GM23338 (cell line): ENCODE measurements around the gene HYAL2.

Source experiments
- CREB1 ChIP-seq: fragments of 250-450 bp; sonication (Bioruptor Pico); IDR thresholded peaks from 2 replicates; pipeline ENCODE4 v1.5.0; 2020; ENCODE audit warnings: low read depth, mild to moderate bottlenecking, moderate library complexity
- ETS1 ChIP-seq: IDR thresholded peaks from 2 replicates; pipeline ENCODE4 v1.6.1; 2016; ENCODE audit warnings: antibody characterized with exemption
- EZH2 ChIP-seq: fragments of 200-600 bp; sonication (generic); IDR thresholded peaks from one replicate; pipeline ENCODE4 v1.8.0; 2017; ENCODE audit warnings: antibody characterized with exemption, mild to moderate bottlenecking, low read depth; ENCODE audit not compliant: unreplicated experiment
- EZH2phosphoT487 ChIP-seq: fragments of 200-600 bp; sonication (generic); IDR thresholded peaks from one replicate; pipeline ENCODE4 v1.8.1; 2018; ENCODE audit warnings: antibody characterized with exemption; ENCODE audit not compliant: unreplicated experiment
- JUNB ChIP-seq: IDR thresholded peaks from one replicate; pipeline ENCODE4 v1.6.1; 2016; ENCODE audit warnings: antibody characterized with exemption; ENCODE audit not compliant: unreplicated experiment
- NANOG ChIP-seq: IDR thresholded peaks from 2 replicates; pipeline ENCODE4 v1.6.1; 2016; ENCODE audit warnings: antibody characterized with exemption, borderline replicate concordance
- POLR2AphosphoS5 ChIP-seq: IDR thresholded peaks from 2 replicates; pipeline ENCODE4 v1.6.1; 2016; ENCODE audit warnings: antibody characterized with exemption, low read depth
- REST ChIP-seq: IDR thresholded peaks from one replicate; pipeline ENCODE4 v1.6.1; 2018; ENCODE audit warnings: antibody characterized with exemption; ENCODE audit not compliant: unreplicated experiment
- ZNF114 ChIP-seq: fragments of 250-450 bp; sonication (Bioruptor Pico); IDR thresholded peaks from 2 replicates; pipeline ENCODE4 v1.5.0; 2020; ENCODE audit warnings: mild to moderate bottlenecking, moderate library complexity
- ZNF331 ChIP-seq: fragments of 250-450 bp; sonication (Bioruptor Pico); IDR thresholded peaks from 2 replicates; pipeline ENCODE4 v1.5.0; 2020; ENCODE audit warnings: low read depth, mild to moderate bottlenecking, moderate library complexity
- TF ChIP-seq, protein P1 (sequence below), 2 experiments: fragments of 200-600 bp in 1 of 2; sonication (generic) in 1 of 2; conservative IDR thresholded peaks; 2 replicates each; pipeline versions ENCODE4 v1.5.1 to v1.6.1; 2016 to 2017; ENCODE audit warnings: antibody characterized with exemption in 2 of 2, low read depth in 2 of 2, mild to moderate bottlenecking in 2 of 2, moderate library complexity in 1 of 2
- TF ChIP-seq, protein P2 (sequence below): fragments of 250-450 bp; sonication (Bioruptor Pico); IDR thresholded peaks from 2 replicates; pipeline ENCODE4 v1.5.0; 2020; ENCODE audit warnings: mild to moderate bottlenecking, moderate library complexity

DNA sequence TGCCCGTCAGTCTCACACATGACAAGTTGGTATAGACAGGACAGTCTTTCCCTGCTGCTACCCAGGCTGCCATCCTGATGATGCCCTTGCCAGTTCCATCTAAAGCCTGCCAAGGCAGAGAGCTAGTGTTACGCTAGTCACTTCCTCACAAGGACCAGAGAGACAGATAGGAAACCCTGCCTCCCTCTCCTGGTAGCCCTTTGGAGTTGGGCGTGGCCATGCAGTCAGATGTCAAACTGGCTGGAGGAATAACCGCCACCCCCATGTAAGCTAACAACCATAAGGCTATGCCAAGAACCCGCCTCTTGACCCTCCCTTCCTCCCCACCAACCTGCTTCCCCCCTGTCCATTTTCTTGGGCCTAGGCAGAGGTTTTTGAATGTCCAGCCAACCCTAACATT lies 34.0 kb upstream of the HYAL2 start:
- TF ChIP-seq, protein P1, sequence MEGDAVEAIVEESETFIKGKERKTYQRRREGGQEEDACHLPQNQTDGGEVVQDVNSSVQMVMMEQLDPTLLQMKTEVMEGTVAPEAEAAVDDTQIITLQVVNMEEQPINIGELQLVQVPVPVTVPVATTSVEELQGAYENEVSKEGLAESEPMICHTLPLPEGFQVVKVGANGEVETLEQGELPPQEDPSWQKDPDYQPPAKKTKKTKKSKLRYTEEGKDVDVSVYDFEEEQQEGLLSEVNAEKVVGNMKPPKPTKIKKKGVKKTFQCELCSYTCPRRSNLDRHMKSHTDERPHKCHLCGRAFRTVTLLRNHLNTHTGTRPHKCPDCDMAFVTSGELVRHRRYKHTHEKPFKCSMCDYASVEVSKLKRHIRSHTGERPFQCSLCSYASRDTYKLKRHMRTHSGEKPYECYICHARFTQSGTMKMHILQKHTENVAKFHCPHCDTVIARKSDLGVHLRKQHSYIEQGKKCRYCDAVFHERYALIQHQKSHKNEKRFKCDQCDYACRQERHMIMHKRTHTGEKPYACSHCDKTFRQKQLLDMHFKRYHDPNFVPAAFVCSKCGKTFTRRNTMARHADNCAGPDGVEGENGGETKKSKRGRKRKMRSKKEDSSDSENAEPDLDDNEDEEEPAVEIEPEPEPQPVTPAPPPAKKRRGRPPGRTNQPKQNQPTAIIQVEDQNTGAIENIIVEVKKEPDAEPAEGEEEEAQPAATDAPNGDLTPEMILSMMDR (conservative IDR thresholded peaks at IDR 0.05; ENCODE audit: low read depth in 2 of 2) = no peak
- TF ChIP-seq POLR2AphosphoS5 (no peak), REST (no peak), EZH2 (no peak), EZH2phosphoT487 (no peak), ZNF114 (CRISPR knock-in tag) (no peak), JUNB (no peak), CREB1 (CRISPR knock-in tag) (no peak), NANOG (no peak), ETS1 (no peak), ZNF331 (CRISPR knock-in tag) (no peak)
- TF ChIP-seq, protein P2, sequence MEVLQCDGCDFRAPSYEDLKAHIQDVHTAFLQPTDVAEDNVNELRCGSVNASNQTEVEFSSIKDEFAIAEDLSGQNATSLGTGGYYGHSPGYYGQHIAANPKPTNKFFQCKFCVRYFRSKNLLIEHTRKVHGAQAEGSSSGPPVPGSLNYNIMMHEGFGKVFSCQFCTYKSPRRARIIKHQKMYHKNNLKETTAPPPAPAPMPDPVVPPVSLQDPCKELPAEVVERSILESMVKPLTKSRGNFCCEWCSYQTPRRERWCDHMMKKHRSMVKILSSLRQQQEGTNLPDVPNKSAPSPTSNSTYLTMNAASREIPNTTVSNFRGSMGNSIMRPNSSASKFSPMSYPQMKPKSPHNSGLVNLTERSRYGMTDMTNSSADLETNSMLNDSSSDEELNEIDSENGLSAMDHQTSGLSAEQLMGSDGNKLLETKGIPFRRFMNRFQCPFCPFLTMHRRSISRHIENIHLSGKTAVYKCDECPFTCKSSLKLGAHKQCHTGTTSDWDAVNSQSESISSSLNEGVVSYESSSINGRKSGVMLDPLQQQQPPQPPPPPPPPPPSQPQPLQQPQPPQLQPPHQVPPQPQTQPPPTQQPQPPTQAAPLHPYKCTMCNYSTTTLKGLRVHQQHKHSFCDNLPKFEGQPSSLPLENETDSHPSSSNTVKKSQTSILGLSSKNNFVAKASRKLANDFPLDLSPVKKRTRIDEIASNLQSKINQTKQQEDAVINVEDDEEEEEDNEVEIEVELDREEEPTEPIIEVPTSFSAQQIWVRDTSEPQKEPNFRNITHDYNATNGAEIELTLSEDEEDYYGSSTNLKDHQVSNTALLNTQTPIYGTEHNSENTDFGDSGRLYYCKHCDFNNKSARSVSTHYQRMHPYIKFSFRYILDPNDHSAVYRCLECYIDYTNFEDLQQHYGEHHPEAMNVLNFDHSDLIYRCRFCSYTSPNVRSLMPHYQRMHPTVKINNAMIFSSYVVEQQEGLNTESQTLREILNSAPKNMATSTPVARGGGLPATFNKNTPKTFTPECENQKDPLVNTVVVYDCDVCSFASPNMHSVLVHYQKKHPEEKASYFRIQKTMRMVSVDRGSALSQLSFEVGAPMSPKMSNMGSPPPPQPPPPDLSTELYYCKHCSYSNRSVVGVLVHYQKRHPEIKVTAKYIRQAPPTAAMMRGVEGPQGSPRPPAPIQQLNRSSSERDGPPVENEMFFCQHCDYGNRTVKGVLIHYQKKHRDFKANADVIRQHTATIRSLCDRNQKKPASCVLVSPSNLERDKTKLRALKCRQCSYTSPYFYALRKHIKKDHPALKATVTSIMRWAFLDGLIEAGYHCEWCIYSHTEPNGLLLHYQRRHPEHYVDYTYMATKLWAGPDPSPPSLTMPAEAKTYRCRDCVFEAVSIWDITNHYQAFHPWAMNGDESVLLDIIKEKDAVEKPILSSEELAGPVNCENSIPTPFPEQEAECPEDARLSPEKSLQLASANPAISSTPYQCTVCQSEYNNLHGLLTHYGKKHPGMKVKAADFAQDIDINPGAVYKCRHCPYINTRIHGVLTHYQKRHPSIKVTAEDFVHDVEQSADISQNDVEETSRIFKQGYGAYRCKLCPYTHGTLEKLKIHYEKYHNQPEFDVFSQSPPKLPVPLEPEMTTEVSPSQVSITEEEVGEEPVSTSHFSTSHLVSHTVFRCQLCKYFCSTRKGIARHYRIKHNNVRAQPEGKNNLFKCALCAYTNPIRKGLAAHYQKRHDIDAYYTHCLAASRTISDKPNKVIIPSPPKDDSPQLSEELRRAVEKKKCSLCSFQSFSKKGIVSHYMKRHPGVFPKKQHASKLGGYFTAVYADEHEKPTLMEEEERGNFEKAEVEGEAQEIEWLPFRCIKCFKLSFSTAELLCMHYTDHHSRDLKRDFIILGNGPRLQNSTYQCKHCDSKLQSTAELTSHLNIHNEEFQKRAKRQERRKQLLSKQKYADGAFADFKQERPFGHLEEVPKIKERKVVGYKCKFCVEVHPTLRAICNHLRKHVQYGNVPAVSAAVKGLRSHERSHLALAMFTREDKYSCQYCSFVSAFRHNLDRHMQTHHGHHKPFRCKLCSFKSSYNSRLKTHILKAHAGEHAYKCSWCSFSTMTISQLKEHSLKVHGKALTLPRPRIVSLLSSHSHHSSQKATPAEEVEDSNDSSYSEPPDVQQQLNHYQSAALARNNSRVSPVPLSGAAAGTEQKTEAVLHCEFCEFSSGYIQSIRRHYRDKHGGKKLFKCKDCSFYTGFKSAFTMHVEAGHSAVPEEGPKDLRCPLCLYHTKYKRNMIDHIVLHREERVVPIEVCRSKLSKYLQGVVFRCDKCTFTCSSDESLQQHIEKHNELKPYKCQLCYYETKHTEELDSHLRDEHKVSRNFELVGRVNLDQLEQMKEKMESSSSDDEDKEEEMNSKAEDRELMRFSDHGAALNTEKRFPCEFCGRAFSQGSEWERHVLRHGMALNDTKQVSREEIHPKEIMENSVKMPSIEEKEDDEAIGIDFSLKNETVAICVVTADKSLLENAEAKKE (CRISPR knock-in tag) = no peak
